Activated CD8-positive, alpha-beta memory T cell treated with anti-CD3 and anti-CD28 coated beads for 24 hours (primary cell): ENCODE data around the gene PPP1R26.

Experiments used
- DNase-seq: peaks from one replicate; pipeline ENCODE4 v3.0.0-alpha.2; 2020

The PPP1R26 gene

DNA sequence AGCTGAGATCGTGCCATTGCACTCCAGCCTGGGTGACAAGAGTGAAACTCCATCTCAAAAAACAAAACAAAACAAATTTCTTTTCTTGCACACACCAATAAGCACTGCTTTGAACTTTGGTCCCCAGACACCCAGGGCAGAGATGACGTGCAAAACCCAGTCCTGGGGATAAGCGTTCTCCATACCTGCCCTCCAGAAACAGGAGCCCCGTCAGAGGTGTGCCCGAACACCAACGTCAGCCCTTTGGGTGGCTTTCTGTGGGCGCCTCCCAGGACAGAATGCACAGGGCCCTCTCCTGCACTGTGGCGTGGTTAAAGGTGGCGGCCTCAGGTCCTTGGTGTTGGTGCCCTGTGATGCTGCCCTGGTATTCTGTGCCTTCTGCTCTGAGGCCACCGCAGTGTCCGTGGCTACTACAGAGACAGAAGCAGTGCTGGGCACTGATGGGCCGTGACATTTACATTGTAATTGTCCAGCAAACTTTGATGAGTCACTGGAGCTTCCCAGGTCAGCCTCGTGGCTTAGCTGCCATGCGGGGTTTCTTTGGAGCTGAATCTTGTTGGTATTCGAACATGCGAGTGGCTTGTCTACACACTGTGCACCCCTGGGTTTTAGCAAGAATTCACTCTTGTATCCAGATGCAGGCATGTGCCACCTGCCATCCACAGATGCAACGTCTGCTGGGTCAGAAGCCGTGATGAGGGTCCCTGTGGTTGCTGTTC, 9.8 kb downstream of the PPP1R26 start:
- DNase-seq: no peak

DNA sequence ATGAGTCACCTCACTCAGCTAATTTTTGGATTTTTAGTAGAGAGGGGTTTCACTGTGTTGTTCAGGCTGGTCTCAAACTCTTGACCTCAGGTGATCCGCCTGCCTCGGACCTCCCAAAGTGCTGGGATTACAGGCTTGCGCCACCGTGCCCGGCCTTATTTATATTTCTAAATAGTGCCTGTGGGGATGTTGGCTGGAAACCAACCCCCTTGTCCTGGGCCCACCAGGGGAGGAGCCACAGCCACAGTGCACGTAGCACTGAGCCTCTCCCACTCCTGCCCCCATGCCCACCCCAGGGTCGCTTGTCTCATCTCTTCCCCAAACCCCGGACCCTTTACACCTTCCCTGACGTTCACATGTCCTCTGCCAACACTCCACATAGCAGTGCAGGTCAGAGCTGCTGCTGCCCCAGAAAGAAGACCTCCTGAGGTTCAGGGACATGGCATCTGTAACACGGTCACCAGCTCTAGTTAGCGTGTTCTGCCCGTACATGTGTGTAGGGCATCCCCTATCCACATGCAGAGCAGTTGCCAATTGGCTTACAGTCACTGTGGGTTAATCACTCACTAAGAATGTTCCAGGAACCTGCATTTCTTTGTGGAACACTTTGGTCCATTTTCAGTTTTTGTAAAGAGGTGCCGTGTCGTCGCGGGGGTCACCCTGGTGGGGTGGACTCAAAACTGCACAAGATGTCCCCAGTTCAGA, 10.7 kb downstream of the PPP1R26 start:
- no peak for DNase-seq

DNA sequence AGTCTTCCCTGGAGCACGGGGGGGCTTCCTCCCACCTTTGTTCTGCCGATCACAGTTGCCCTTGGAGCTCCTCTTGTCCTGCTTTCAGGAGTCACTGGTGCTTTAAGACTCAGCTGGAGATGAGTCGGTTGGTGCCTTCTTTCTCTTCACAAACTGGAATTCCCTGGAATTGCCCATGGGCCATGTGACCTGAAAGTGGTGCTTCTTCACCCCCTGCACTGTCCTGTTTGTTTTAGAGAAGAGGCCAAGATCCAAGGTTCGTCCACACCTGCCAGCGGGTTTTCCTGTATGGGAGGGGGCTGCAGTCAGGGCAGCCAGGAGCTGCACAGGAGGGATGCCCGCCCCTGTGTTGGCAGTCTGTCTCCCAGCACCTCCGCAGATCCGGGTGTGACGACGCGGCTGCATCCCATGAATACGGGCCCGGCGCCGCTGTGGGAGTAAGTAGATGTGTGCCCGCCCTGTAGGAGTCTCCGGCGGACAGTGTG, 11.4 kb downstream of the PPP1R26 start:
- DNase-seq: no peak

DNA sequence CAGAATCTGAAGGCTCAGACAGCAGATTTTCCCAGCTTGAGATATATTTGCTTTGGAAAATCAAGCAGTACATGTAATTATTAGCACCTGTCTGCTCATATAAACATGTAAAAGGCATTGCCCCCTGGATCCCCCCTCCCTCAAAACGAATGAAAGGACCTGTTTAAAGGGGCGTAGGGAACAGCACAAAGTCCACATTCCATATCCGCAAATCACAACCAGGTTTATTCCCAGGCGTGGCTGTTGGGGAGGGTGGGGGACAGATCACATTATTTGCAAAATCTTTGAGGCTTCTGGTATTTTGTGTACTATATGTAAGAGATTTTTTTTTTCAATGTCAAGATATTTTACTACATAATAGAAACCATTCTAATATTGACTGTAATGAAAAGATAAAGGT, 12.2 kb downstream of the PPP1R26 start:
- DNase-seq: no peak

DNA sequence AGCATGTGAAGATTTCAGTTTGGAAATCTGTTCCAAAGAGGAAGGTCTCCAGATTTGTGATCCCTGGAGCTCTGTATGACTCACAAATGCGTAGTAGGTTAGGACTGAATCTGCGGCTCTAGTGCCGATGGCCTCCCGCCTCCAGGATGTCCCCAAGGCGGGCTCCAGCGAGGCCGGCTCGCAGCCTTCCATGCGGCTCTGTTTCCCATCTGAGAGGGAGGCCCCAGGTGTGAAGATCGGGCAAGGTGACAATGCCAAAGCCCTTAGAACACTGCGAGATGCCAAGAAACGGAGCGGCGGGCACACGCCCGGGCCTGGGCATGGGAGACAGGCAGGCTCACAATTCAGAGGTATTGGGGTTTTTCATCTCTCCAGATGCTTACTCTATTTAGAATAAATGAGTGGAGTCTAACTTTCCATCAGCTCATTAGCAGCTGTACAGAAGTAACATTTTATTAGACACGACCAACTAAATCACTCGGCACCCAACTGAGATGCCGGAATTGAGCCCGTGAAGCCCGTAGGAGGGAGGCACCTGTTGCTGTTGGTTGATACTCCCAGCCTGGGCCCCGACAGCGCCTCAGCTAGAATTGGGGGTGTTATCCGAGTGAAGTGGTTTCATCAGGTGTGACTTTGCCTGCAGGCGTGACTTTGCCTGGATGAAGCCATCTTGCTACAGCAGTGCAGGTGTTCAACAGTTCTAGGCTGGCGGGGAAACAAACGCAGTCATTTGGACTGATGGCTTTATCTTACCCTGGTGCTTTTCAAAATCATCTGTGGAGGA, 13.5 kb downstream of the PPP1R26 start:
- DNase-seq: no peak

DNA sequence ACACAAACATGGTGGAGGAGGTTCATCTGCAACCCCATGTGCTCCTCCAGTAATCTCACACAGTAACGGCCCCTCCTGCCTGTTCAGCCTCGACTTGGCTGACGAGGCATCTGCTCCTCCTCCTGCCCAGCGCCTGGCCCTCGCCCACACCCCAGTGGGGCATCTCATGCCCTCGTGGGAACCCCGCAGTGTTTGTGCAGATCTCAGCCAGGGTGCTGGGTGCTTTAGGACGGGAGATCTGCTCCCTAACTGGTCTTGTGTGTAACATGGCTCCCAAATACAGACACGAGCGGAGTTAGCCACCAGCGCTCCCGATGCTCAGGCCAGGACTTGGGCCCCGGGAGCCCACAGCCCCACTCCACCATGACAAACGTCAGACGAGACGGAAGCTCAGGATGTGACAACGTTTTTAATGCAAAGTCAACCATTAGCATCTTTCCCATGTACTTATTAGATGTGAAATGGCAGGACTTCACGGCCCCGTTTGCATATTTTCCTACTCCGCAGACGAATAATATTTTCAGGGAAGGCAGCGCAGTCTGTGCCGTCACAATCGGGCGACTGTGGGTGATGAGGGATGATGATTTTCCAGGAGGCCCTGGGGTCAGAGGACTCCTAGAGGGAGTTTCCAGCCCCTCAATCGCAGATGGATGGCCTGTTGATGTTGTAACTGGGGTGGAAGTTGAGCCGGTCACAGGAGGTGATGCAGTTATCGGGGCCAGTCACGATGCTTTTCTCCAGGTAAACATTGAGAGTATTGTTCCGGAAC, 15.4 kb downstream of the PPP1R26 start:
- no peak for DNase-seq

DNA sequence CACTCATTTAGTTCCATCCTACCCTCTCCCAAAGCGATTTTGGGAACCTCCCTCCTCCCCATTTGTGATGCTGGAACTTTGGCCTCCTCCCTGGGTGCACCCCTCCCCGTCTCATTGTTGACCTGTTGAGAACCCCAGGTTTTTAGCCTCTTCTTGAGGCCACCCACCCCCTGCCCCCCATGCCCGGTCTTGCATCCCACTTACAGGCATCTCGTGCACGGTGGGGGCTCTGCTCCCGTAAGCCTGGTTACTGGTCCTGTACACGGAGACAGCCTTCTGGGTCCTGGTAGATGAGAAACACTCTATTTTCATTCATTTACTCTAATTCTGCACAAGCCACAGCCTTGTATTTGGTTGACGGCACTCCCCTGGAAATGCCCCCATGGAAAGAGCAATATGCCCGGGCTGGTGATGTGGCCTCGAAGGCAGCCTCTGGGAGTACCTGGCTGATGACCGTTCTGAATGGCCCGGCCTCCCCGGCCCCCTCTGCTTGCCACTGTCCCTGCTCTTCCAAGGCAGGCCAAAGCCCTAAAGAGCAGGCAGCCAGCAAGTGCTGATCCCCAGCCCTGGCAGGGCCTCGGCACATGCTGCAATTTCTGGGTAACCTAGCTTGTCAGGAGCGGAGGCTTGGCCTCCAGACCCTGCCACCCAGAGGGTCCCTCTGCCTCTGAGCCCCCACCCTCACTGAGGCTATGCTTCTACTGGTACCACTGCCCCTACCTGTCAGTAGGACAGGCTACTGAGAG, 19.0 kb downstream of the PPP1R26 start:
- no peak for DNase-seq

DNA sequence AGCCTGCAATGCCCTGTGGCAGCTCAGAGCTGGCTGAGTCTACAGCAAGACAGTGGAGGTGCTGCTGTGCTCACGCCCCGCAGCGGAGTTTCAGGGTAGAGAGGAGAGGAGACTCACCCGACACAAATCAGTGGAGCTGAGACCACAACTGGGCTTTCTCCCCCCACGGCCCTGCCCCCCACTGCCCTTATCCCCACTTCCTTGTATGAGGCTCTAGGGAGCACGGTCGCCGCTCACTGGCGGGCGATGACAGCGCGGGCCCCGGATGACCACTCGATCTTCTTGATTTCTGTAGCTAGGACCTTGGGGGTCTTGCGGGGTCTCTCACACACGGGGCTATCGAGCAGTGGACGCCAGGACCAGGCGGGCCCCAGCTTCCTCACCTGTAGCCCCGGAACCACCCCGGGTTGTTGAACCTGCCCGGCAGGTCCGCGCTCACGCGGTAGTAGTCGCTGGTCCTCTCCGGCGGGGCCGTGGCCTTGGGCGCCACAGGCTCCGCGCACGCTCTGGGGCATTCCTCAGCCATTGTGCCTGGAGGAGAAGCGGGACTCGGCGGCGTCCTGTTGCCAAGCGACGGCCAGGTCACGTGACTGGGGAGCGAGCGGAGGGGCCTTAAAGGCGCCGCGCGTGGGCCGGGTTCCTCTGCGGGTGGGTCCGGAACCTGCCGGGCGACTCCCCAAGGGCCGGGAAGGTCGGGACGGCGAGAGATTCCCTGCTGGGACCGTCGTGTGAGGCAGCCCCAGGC, 19.9 kb downstream of the PPP1R26 start:
- peak; percentile 96 for DNase-seq

DNA sequence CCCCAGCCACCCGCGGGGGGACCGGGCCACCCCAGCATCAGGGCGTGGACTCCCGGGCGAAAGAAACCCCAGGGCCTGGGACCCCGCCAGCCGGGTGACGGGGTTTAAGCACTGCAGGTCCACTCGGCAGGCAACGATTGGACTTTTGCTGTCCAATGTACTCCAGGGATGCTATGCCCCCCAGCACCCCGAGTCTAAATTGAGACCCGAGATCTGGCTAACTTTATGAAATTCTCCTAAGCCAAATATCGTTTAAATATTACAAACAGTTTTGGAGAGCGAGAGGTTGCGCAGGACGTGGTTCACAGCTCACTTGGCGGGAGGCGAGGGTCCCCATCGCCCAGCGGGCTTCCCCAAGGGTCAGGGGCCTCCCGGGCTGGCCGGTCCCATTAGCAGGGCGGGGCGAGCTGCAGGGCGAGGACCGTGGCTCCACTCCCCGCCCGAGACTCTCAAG, 20.5 kb downstream of the PPP1R26 start:
- no peak for DNase-seq

DNA sequence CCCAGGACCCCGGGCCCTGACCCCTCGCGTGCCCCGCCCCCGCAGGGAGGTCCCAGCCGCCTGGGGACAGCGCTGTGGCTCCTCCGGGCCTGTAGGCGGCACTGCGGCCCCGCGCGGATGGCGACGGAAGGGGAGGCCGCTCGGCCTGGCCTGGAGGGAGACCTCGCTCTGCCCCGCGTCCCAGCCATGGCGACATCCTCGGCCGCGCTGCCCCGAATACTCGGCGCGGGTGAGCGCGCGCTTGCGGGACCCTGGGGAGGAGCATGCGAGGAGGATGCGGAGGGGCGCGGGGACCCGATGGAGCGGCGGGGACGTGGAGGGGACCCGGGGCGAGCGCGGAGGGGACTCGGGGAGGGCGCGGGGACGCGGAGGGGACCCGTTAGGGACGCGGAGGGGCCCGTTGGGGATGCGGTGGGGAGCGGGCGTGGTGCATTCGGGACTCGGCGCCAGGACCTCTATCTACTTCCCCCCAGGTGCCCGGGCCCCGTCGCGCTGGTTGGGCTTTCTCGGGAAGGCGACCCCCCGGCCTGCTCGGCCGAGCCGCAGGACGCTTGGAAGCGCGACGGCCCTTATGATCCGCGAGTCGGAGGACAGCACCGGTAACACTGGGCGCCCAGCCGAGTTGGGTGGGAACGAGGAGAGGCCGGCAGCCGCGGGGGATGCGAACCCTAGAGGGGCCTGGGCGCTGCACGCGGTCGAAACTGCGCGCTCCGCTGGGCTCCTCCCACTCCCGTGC, 21.1 kb downstream of the PPP1R26 start, which contains the start of gene MRPS2:
Gene MRPS2, plus strand, starts transcription at position 158 of the 736 bp plus-strand sequence. Its CDS starts 29 bp downstream, at position 187.
- peak; percentile 94 for DNase-seq

DNA sequence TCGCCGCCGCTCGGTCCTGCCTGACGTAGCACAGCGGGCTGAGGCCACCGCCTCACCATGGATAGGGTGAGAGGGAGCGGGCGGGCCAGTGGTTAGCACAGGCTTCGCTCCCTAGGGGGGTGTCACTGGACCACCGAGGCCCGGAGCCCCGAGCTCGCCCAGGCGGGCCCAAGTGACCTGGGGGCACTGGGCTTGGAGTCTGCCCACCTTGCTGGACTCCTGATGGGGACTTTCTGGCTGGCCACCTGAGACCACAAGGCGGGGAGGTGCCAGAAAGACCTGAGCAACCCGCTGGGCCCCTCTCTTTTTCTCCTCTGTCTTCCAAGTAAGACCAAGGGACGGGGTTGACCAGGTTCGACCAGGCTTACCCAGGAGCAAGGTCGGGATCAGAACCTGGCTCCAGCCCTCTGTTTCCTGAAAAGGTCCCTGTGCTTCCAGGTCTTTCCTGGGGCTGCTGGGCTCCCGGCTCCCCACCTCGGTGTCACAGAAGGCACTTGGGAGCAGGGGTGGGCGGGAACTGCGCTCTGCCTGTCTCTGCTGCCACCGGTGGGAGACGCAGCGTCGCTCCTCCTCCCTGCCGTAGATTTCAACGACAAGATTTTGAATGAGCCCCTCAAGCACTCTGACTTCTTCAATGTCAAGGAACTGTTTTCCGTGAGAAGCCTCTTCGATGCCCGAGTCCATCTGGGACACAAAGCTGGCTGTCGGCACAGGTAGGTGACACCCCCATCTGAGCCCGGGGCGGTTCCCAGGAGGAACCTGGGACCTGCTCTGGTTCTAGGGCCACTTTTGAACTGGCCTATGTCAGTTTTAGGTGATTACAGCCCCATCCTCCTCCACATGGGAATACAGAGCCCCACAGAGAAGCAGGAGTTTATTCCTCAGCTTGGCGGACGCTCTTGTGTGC, 21.9 kb downstream of the PPP1R26 start:
- no peak for DNase-seq

DNA sequence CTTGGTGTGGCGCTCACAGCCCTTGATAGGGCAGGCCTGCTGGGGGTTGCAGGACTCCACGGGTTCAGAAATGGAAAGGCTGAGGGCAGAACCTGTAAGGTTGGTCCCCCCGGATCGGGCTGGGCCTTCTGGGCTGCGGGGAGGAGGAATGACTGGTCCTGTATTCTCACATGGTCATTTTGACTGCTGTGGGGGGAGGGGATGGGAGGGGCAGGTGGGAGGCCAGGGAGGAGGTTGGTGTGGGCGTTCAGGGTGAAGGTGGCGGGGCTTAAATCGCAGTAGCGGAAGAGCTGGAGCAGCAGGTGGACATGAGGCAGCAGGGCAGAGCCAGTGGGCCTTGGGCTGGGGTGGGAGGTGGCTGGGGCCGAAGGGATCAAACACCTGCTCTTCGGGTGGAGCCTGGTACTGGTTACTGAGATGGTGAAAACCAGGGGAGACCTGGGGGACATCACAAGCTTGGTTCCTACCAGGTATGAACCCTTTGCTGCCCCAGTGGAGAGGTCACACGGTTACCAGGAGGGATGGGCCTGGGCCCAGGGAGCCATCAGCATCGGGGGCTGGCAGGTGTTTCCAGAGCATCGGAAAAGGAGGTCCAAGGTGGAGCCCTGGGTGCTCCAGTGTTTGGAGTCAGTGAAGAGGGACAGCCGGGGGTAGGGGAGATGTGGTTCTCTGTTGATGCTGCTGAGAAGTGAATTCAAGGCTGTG, 22.7 kb downstream of the PPP1R26 start:
- DNase-seq: no peak

DNA sequence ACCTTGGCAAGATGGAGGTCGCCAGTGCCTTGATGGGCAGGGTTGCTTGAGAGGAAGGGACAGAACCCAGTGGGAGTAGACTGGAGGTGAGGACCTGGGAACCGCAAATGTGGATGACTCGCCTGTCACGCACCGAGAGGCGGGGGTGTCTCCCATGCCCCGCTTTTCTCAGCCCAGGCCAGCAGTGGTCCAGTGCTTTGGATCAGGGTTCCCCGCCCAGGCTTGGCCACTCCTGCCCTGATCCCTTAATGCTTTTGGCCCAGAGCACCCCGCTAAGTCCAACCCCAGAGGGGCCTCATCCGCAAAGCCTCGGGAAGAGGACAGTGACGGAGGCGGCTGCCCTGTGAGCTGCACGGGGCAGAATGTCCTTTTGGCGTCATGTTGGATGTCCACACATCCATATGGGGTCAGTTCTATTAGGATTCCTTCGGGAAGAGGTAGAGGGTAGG, 23.3 kb downstream of the PPP1R26 start:
- no peak for DNase-seq

DNA sequence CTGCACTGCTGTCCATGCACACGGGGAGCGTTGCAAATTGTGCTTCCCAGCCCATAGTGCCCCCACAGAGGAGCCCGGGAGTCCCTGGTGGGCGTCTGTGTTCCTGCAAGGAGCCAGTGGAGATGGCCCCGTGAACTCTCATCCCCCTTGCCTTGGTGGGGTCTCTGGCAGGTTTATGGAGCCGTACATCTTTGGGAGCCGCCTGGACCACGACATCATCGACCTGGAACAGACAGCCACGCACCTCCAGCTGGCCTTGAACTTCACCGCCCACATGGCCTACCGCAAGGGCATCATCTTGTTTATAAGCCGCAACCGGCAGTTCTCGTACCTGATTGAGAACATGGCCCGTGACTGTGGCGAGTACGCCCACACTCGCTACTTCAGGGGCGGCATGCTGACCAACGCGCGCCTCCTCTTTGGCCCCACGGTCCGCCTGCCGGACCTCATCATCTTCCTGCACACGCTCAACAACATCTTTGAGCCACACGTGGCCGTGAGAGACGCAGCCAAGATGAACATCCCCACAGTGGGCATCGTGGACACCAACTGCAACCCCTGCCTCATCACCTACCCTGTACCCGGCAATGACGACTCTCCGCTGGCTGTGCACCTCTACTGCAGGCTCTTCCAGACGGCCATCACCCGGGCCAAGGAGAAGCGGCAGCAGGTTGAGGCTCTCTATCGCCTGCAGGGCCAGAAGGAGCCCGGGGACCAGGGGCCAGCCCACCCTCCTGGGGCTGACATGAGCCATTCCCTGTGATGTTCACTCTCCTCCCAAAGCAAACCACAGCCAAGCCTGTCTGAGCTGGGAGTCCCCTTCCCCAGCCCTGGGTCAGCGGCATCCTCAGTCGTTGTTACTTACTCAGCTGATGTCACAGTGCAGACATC, 24.0 kb downstream of the PPP1R26 start:
- DNase-seq: no peak

DNA sequence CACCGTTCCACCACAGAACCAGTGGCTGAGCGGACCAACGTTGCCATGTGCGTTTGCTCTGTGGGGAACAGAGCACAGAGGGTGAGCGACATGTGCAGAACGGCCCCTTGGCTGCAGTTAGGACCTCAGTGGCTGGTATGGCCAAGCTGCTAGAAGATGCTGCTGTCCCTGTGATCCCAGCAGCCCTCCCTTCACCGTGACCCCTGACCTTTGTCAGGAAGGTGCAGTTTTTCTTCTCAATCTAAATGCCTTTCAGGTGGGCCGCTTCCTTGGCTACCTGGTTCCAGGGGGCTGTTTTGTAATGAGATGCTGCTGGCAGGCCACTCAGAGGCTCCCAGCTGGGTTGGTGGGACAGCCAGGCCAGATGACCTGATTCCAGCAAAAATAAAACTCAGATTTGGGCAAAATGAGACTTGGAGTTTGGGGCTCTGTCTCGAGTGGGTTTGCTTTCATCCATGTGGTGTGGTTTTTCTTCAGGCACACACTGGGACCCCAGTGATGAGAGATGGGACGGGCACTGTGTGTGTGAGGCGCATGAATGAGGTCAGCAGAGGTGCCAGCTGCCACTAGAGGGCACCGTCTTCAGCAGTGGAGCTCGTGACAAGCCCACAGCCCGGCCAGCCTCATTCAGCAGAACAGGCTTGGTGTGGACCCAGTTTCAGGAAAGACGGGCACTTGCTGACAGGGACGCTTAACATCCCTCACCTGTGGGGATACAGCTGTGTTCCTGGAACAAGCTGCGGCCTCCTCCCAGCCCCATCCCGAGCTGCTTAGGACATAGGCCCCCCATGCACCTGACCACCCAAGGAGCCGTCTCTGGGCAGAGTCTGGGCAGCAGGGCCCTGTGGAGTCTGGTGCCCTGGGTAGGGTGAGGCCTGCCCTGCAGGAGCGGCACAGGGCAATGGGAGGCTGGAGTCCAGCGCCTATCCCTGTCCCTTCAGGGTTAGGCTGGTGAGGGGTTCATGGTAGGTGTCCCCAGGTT, 25.0 kb downstream of the PPP1R26 start:
- DNase-seq: peak; percentile 79
